GM12878 (cell line): ENCODE data around the gene ENAH. TPM values are rescaled to one million over a fixed set of nuclear protein-coding genes. Genes with fewer than 3 reads are reported as not detected.

Experiments
- ATAC-seq: fragments of 200-7000 bp; cut with Tn5 transposase; 3 replicates; pipeline ENCODE4 v1.9.1; 2020; ENCODE audit warnings: mild to moderate bottlenecking, moderate library complexity
- BruUV-seq: library from RNA; stranded (reverse); fragments of 400-500 nt; replicated peaks from 2 replicates; lab custom pipeline; 2021; lab: Mats Ljungman, UMichigan
- CTCF ChIA-PET: fragments of 300-600 bp; sonication (Branson Sonifier 250); formaldehyde crosslinking; extraction: SDS; loops from one replicate; lab custom pipeline; 2021; ENCODE audit warnings: inconsistent platforms; lab: Yijun Ruan, JAX
- POLR2A ChIA-PET: fragments of 350-600 bp; formaldehyde crosslinking; extraction: SDS; loops from one replicate; lab custom pipeline; 2021; ENCODE audit warnings: inconsistent platforms; lab: Charles Lee
- RAD21 ChIA-PET: fragments of 300-600 bp; sonication (Branson Sonifier 250); formaldehyde crosslinking; loops from one replicate; lab custom pipeline; 2023; ENCODE audit warnings: antibody characterized with exemption; ENCODE audit not compliant: unreplicated experiment; lab: Charles Lee
- SMC1A ChIA-PET: fragments of 300-600 bp; sonication (Branson Sonifier 250); formaldehyde crosslinking; loops from one replicate; lab custom pipeline; 2023; ENCODE audit not compliant: unreplicated experiment, uncharacterized antibody; lab: Charles Lee
- DNase-seq: peaks from one replicate; pipeline ENCODE4 v3.0.0-alpha.2; 2011; ENCODE audit warnings: low read depth, low spot score
- FAIRE-seq: peaks from 3 replicates; lab custom pipeline; 2011; peaks lifted over from hg19 to GRCh38; lab: Jason Lieb, UNC
- H2AFZ ChIP-seq: 2 replicates; pipeline ENCODE4 v1.6.0; 2011; ENCODE audit warnings: low read depth, low read length, control low read depth; ENCODE audit not compliant: control insufficient read depth
- H3K27ac ChIP-seq: 2 replicates; pipeline ENCODE4 v1.5.1; 2011; ENCODE audit warnings: control low read depth; ENCODE audit not compliant: control insufficient read depth, insufficient read depth
- H3K27me3 ChIP-seq, 2 experiments: replicated peaks in 1 of 2; 2 replicates each; pipeline versions ENCODE4 v1.6.0 to v1.6.1; 2011; ENCODE audit warnings: low read length in 1 of 2; ENCODE audit not compliant: control insufficient read depth in 2 of 2, insufficient read depth in 2 of 2
- H3K36me3 ChIP-seq, 2 experiments: 2 replicates each; pipeline ENCODE4 v1.5.1; 2011; ENCODE audit warnings: low read length in 1 of 2; ENCODE audit not compliant: control insufficient read depth in 2 of 2, insufficient read depth in 2 of 2
- H3K4me1 ChIP-seq: 2 replicates; pipeline ENCODE4 v1.6.1; 2011; ENCODE audit warnings: mild to moderate bottlenecking, low read length, moderate library complexity, mixed read lengths; ENCODE audit not compliant: control insufficient read depth, insufficient read depth
- H3K4me2 ChIP-seq: 2 replicates; pipeline ENCODE4 v1.6.0; 2011; ENCODE audit warnings: control low read depth; ENCODE audit not compliant: control insufficient read depth, insufficient read depth
- H3K4me3 ChIP-seq: fragments of 200-600 bp; sonication (generic); 2 replicates; pipeline ENCODE4 v1.5.1; 2016
- H3K79me2 ChIP-seq: 2 replicates; pipeline ENCODE4 v1.6.0; 2011; ENCODE audit warnings: low read length; ENCODE audit not compliant: control insufficient read depth, insufficient read depth
- H3K9ac ChIP-seq: 2 replicates; pipeline ENCODE4 v1.8.0; 2011; ENCODE audit warnings: low read length, control low read depth, mixed read lengths; ENCODE audit not compliant: control insufficient read depth, insufficient read depth
- H3K9me3 ChIP-seq: replicated peaks from 3 replicates; pipeline ENCODE4 v1.5.1; 2011; ENCODE audit warnings: mild to moderate bottlenecking, low read length; ENCODE audit not compliant: control insufficient read depth, insufficient read depth
- H4K20me1 ChIP-seq: 2 replicates; pipeline ENCODE4 v1.6.0; 2011; ENCODE audit not compliant: control insufficient read depth, insufficient read depth
- FOS ChIP-seq: IDR thresholded peaks from 3 replicates; pipeline ENCODE4 v1.6.1; 2011; ENCODE audit warnings: borderline replicate concordance; ENCODE audit not compliant: insufficient read length; ENCODE audit errors: extremely low read depth
- HDAC2 ChIP-seq: fragments of 200-600 bp; sonication (generic); IDR thresholded peaks from 2 replicates; pipeline ENCODE4 v1.6.1; 2017
- IKZF2 ChIP-seq, 2 experiments: fragments of 450-650 bp; IDR thresholded peaks; 2 replicates each; pipeline ENCODE4 v1.6.1; 2017; ENCODE audit warnings: mild to moderate bottlenecking in 2 of 2, moderate library complexity in 2 of 2
- MEF2A ChIP-seq: IDR thresholded peaks from 2 replicates; pipeline ENCODE4 v1.6.1; 2011; ENCODE audit warnings: low read depth, mild to moderate bottlenecking, low read length, moderate library complexity; ENCODE audit not compliant: insufficient read depth
- NFXL1 ChIP-seq: fragments of 450-650 bp; IDR thresholded peaks from 2 replicates; pipeline ENCODE4 v1.6.1; 2017; ENCODE audit warnings: antibody characterized with exemption, mild to moderate bottlenecking, borderline replicate concordance
- POLR2AphosphoS5 ChIP-seq: IDR thresholded peaks from 2 replicates; pipeline ENCODE4 v1.6.1; 2011; ENCODE audit warnings: mild to moderate bottlenecking, low read length, inconsistent platforms
- RCOR1 ChIP-seq: conservative IDR thresholded peaks from 2 replicates; pipeline ENCODE4 v1.6.1; 2012; ENCODE audit warnings: low read depth, low read length, improper control_type of control experiment
- SMC3 ChIP-seq: IDR thresholded peaks from 2 replicates; pipeline ENCODE4 v1.6.1; 2011; ENCODE audit warnings: low read length, improper control_type of control experiment, borderline replicate concordance
- WGBS: methylation state at CpG from one replicate; pipeline ENCODE4 v1.1.6; 2016; ENCODE audit warnings: low lambda C conversion rate; ENCODE audit not compliant: insufficient replicate concordance, insufficient coverage; ENCODE audit errors: missing lambda C conversion rate; 5-methylcytosine and 5-hydroxymethylcytosine counted together
- in situ Hi-C: fragments of 300-500 bp; cut with MboI; formaldehyde crosslinking; loops from 9 replicates; pipeline ENCODE4 v1.14.3; 2018; ENCODE audit warnings: mixed read lengths
- intact Hi-C: fragments of 100-400 bp; cut with micrococcal nuclease; formaldehyde crosslinking; loops from one replicate; pipeline ENCODE4 v1.14.2; 2022; ENCODE audit not compliant: unreplicated experiment
- polyA plus RNA-seq, 11 experiments: library from polyadenylated mRNA; depleted of rRNA in 4 of 11; unstranded in 6 of 11; stranded (reverse) in 5 of 11; fragments of >200 nt; fragmentation: Nextera tagmentation in 4 of 11; fragmentation: Illumina TruSeq in 1 of 11; extraction: Ambion mirVana in 4 of 11; extraction: Trizol in 1 of 11; gene quantifications; 1 replicate in 1 of 11; 2 replicates in 10 of 11; pipeline versions ENCODE4 v1.2.1 to v1.2.3, GENCODE V29; 2011 to 2016; ENCODE audit warnings: inconsistent platforms in 2 of 11, missing spikeins in 2 of 11, low read depth in 1 of 11
- total RNA-seq, 4 experiments: library from RNA; depleted of rRNA in 3 of 4; stranded (reverse); fragments of >200 nt in 3 of 4; fragmentation: Illumina TruSeq in 1 of 4; extraction: Trizol in 1 of 4; gene quantifications; 2 replicates each; pipeline versions ENCODE4 v1.2.1 to v1.2.3, GENCODE V29; 2013 to 2021
- TF ChIP-seq, protein P1 (sequence below): fragments of 450-650 bp; formaldehyde crosslinking; IDR thresholded peaks from 2 replicates; pipeline ENCODE4 v1.4.0; 2020; ENCODE audit warnings: mild to moderate bottlenecking, moderate library complexity
- TF ChIP-seq, protein P2 (sequence below): IDR thresholded peaks from 2 replicates; pipeline ENCODE4 v1.6.1; 2012; ENCODE audit warnings: low read length, inconsistent platforms
- TF ChIP-seq, protein P3 (sequence below): IDR thresholded peaks from 2 replicates; pipeline ENCODE4 v1.6.1; 2012; ENCODE audit warnings: low read depth, low read length, improper control_type of control experiment
- TF ChIP-seq, protein P4 (sequence below): fragments of 450-650 bp; IDR thresholded peaks from 2 replicates; pipeline ENCODE4 v1.6.1; 2018; ENCODE audit warnings: mild to moderate bottlenecking, low read depth, moderate library complexity; ENCODE audit not compliant: partially characterized antibody

ENAH gene
- total and polyA plus RNA-seq, 10 of the 15 experiments (the other 5 are each of a cell fraction or from before 2014, with no cell fraction given) = under 0.01 to 0.62 (median 0.06) TPM; not detected in 5

DNA sequence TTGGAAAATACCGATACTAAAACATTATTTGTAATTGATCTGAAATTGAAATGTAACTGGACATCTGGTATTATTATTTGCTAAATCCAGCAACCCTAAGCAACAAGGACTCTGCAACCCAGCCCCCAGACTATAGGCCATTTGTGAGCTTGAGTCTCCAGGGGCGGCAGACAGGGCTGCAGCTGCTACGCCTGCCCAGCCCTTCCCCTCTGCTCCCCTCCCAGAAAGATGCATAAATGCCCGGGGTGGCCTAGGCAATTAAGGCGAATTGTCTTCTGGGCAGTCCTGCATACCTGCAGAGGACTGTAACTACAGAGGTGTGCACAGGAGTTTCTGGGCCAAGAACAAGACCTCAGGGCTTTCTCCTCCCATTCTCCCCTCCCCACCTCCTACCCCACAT lies 183.9 kb downstream of the ENAH start:
- intact Hi-C loops (loop anchor here (5.0 kb wide), 2 partner anchors 453 to 643 kb away; partner anchors contain the start of gene PYCR2), in situ Hi-C loops (no loop called here)
- Histone ChIP-seq H3K9ac (no peak overlapping the region), H3K36me3 (no peaks in the 10 kb centered on the region), H3K4me2 (no peak overlapping the region), H3K27ac (no peak overlapping the region), H3K4me3 (no peak overlapping the region), H2AFZ (no peak overlapping the region), H3K79me2 (no peaks in the 10 kb centered on the region), H3K27me3 (no peaks in the 10 kb centered on the region), H3K9me3 (no peaks in the 10 kb centered on the region), H4K20me1 (no peaks in the 10 kb centered on the region), H3K4me1 (peaks cover 13% of the 10 kb centered on the region; the same call in 1 of the 2 replicates)
- ChIA-PET POLR2A (interaction anchor here (0.6 to 3.3 kb wide), 3 partner anchors 42 to 414 kb away, joined by 6 to 8 read pairs (median 8); partner anchors contain the start of gene SRP9), RAD21 (interaction anchor here (1.4 to 2.2 kb wide), 3 partner anchors 43 to 522 kb away, joined by 4 to 8 read pairs (median 4); no protein-coding TSS in a partner anchor), SMC1A (interaction anchor here (2.1 kb wide), 1 partner anchor 44 kb away, joined by 6 read pairs; no protein-coding TSS in a partner anchor), CTCF (interaction anchor here (1.2 to 2.9 kb wide), 8 partner anchors 13 to 656 kb away, joined by 3 to 16 read pairs (median 8); no protein-coding TSS in a partner anchor)
- BruUV-seq = no TSS peak
- 100% methylated on average over 5 of the region's 5 CpGs for WGBS
- FAIRE-seq (no peak), ATAC-seq (no peak), DNase-seq (no peak)
- TF ChIP-seq, protein P1, sequence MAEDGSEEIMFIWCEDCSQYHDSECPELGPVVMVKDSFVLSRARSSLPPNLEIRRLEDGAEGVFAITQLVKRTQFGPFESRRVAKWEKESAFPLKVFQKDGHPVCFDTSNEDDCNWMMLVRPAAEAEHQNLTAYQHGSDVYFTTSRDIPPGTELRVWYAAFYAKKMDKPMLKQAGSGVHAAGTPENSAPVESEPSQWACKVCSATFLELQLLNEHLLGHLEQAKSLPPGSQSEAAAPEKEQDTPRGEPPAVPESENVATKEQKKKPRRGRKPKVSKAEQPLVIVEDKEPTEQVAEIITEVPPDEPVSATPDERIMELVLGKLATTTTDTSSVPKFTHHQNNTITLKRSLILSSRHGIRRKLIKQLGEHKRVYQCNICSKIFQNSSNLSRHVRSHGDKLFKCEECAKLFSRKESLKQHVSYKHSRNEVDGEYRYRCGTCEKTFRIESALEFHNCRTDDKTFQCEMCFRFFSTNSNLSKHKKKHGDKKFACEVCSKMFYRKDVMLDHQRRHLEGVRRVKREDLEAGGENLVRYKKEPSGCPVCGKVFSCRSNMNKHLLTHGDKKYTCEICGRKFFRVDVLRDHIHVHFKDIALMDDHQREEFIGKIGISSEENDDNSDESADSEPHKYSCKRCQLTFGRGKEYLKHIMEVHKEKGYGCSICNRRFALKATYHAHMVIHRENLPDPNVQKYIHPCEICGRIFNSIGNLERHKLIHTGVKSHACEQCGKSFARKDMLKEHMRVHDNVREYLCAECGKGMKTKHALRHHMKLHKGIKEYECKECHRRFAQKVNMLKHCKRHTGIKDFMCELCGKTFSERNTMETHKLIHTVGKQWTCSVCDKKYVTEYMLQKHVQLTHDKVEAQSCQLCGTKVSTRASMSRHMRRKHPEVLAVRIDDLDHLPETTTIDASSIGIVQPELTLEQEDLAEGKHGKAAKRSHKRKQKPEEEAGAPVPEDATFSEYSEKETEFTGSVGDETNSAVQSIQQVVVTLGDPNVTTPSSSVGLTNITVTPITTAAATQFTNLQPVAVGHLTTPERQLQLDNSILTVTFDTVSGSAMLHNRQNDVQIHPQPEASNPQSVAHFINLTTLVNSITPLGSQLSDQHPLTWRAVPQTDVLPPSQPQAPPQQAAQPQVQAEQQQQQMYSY (CRISPR knock-in tag) = no peak
- TF ChIP-seq RCOR1 (no peak), POLR2AphosphoS5 (no peak), MEF2A (no peak), NFXL1 (no peak), SMC3 (no peak), HDAC2 (no peak), IKZF2 (IDR thresholded peaks at IDR 0.05) (no peak), FOS (no peak)
- TF ChIP-seq, protein P2, sequence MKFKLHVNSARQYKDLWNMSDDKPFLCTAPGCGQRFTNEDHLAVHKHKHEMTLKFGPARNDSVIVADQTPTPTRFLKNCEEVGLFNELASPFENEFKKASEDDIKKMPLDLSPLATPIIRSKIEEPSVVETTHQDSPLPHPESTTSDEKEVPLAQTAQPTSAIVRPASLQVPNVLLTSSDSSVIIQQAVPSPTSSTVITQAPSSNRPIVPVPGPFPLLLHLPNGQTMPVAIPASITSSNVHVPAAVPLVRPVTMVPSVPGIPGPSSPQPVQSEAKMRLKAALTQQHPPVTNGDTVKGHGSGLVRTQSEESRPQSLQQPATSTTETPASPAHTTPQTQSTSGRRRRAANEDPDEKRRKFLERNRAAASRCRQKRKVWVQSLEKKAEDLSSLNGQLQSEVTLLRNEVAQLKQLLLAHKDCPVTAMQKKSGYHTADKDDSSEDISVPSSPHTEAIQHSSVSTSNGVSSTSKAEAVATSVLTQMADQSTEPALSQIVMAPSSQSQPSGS = no peak
- TF ChIP-seq, protein P3, sequence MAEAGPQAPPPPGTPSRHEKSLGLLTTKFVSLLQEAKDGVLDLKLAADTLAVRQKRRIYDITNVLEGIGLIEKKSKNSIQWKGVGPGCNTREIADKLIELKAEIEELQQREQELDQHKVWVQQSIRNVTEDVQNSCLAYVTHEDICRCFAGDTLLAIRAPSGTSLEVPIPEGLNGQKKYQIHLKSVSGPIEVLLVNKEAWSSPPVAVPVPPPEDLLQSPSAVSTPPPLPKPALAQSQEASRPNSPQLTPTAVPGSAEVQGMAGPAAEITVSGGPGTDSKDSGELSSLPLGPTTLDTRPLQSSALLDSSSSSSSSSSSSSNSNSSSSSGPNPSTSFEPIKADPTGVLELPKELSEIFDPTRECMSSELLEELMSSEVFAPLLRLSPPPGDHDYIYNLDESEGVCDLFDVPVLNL = no peak
- TF ChIP-seq, protein P4, sequence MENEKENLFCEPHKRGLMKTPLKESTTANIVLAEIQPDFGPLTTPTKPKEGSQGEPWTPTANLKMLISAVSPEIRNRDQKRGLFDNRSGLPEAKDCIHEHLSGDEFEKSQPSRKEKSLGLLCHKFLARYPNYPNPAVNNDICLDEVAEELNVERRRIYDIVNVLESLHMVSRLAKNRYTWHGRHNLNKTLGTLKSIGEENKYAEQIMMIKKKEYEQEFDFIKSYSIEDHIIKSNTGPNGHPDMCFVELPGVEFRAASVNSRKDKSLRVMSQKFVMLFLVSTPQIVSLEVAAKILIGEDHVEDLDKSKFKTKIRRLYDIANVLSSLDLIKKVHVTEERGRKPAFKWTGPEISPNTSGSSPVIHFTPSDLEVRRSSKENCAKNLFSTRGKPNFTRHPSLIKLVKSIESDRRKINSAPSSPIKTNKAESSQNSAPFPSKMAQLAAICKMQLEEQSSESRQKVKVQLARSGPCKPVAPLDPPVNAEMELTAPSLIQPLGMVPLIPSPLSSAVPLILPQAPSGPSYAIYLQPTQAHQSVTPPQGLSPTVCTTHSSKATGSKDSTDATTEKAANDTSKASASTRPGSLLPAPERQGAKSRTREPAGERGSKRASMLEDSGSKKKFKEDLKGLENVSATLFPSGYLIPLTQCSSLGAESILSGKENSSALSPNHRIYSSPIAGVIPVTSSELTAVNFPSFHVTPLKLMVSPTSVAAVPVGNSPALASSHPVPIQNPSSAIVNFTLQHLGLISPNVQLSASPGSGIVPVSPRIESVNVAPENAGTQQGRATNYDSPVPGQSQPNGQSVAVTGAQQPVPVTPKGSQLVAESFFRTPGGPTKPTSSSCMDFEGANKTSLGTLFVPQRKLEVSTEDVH = no peak
